A549 (cell line): Measurements from ENCODE around the gene CCDC33.

ENCODE experiments used
- EHMT2 ChIP-seq: fragments of 200-600 bp; sonication (generic); IDR thresholded peaks from 2 replicates; pipeline ENCODE4 v1.6.1; 2016; ENCODE audit warnings: antibody characterized with exemption, low read depth, mild to moderate bottlenecking, moderate library complexity
- HDAC2 ChIP-seq: fragments of 200-600 bp; sonication (generic); IDR thresholded peaks from 2 replicates; pipeline ENCODE4 v1.6.1; 2016
- NR3C1 ChIP-seq: fragments of >200 bp; sonication (Bioruptor Twin); formaldehyde crosslinking; IDR thresholded peaks from 3 replicates; pipeline ENCODE4 v1.6.1; 2017
- POLR2A ChIP-seq: IDR thresholded peaks from 2 replicates; pipeline ENCODE4 v1.6.1; 2012; ENCODE audit warnings: mild to moderate bottlenecking, low read length
- RFX5 ChIP-seq: fragments of 450-650 bp; IDR thresholded peaks from 2 replicates; pipeline ENCODE4 v1.7.1; 2014; ENCODE audit warnings: antibody characterized with exemption, mild to moderate bottlenecking, moderate library complexity
- ZSCAN20 ChIP-seq: fragments of 250-450 bp; sonication (Bioruptor Pico); IDR thresholded peaks from 2 replicates; pipeline ENCODE4 v1.8.0; 2022; ENCODE audit warnings: mild to moderate bottlenecking, moderate library complexity
- TF ChIP-seq, protein P1 (sequence below): fragments of >200 bp; sonication (Bioruptor Twin); formaldehyde crosslinking; IDR thresholded peaks from 3 replicates; pipeline ENCODE4 v1.5.1; 2016
- TF ChIP-seq, protein P2 (sequence below): fragments of >200 bp; sonication (Bioruptor Twin); formaldehyde crosslinking; IDR thresholded peaks from 3 replicates; pipeline ENCODE4 v1.6.1; 2016
- TF ChIP-seq, protein P3 (sequence below): fragments of 200-600 bp; sonication (generic); IDR thresholded peaks from 2 replicates; pipeline ENCODE4 v1.6.1; 2016; ENCODE audit warnings: antibody characterized with exemption, mild to moderate bottlenecking, moderate library complexity

DNA sequence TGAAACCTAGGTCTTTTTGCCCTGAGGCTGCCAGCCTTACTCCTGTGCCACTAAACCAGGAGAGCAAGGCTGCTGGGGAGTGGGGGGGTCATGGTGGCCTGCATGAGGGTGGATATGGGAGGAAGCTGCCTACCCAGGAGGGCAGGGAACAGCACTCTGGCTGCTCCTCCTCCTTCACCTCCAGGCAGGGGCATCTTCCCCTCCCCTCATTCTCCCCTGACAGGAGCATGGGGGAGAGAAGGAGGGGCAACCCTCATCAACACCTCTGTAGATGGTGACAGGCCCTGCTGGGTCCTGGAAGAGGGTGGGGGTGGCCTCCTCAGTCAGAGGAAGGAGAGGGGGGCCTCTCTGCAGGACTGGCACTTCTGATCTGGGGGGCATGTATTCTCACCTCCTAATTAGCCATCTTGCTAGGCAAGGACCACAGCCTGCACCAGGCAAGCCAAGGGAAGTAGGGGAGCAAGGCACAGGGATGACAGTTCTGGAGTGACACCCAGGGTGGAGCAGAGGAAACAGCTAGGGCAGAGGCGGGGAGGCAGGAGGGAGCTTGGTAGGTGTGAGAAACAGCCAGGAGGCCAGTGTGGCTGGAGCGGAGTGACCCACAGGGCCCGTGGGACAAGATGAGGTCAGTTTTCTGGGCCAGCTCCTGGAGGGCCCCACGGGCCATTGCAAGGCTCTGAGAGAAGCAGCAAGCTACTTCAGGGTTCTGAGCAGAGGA lies 4.9 kb downstream of the CCDC33 start:
- TF ChIP-seq, protein P1, sequence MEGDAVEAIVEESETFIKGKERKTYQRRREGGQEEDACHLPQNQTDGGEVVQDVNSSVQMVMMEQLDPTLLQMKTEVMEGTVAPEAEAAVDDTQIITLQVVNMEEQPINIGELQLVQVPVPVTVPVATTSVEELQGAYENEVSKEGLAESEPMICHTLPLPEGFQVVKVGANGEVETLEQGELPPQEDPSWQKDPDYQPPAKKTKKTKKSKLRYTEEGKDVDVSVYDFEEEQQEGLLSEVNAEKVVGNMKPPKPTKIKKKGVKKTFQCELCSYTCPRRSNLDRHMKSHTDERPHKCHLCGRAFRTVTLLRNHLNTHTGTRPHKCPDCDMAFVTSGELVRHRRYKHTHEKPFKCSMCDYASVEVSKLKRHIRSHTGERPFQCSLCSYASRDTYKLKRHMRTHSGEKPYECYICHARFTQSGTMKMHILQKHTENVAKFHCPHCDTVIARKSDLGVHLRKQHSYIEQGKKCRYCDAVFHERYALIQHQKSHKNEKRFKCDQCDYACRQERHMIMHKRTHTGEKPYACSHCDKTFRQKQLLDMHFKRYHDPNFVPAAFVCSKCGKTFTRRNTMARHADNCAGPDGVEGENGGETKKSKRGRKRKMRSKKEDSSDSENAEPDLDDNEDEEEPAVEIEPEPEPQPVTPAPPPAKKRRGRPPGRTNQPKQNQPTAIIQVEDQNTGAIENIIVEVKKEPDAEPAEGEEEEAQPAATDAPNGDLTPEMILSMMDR, result no peak
- TF ChIP-seq EHMT2 (no peak), POLR2A (no peak), NR3C1 (no peak), ZSCAN20 (no peak), RFX5 (no peak), HDAC2 (no peak)
- TF ChIP-seq, protein P2, sequence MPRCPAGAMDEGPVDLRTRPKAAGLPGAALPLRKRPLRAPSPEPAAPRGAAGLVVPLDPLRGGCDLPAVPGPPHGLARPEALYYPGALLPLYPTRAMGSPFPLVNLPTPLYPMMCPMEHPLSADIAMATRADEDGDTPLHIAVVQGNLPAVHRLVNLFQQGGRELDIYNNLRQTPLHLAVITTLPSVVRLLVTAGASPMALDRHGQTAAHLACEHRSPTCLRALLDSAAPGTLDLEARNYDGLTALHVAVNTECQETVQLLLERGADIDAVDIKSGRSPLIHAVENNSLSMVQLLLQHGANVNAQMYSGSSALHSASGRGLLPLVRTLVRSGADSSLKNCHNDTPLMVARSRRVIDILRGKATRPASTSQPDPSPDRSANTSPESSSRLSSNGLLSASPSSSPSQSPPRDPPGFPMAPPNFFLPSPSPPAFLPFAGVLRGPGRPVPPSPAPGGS, result no peak
- TF ChIP-seq, protein P3, sequence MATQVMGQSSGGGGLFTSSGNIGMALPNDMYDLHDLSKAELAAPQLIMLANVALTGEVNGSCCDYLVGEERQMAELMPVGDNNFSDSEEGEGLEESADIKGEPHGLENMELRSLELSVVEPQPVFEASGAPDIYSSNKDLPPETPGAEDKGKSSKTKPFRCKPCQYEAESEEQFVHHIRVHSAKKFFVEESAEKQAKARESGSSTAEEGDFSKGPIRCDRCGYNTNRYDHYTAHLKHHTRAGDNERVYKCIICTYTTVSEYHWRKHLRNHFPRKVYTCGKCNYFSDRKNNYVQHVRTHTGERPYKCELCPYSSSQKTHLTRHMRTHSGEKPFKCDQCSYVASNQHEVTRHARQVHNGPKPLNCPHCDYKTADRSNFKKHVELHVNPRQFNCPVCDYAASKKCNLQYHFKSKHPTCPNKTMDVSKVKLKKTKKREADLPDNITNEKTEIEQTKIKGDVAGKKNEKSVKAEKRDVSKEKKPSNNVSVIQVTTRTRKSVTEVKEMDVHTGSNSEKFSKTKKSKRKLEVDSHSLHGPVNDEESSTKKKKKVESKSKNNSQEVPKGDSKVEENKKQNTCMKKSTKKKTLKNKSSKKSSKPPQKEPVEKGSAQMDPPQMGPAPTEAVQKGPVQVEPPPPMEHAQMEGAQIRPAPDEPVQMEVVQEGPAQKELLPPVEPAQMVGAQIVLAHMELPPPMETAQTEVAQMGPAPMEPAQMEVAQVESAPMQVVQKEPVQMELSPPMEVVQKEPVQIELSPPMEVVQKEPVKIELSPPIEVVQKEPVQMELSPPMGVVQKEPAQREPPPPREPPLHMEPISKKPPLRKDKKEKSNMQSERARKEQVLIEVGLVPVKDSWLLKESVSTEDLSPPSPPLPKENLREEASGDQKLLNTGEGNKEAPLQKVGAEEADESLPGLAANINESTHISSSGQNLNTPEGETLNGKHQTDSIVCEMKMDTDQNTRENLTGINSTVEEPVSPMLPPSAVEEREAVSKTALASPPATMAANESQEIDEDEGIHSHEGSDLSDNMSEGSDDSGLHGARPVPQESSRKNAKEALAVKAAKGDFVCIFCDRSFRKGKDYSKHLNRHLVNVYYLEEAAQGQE, result no peak
